ENCODE data around the gene ABCC1. TPM values are rescaled to one million over a fixed set of nuclear protein-coding genes. Genes with fewer than 3 reads are reported as not detected.
"Not testable (repeated sequence)": the region's sequence is repeated elsewhere in the genome, so short reads cannot be mapped to it uniquely, and the experiment has no call there.

Gene ABCC1
- total and polyA plus RNA-seq, 12 donors, result 6.1 to 32.8 (median 21.6) TPM

DNA sequence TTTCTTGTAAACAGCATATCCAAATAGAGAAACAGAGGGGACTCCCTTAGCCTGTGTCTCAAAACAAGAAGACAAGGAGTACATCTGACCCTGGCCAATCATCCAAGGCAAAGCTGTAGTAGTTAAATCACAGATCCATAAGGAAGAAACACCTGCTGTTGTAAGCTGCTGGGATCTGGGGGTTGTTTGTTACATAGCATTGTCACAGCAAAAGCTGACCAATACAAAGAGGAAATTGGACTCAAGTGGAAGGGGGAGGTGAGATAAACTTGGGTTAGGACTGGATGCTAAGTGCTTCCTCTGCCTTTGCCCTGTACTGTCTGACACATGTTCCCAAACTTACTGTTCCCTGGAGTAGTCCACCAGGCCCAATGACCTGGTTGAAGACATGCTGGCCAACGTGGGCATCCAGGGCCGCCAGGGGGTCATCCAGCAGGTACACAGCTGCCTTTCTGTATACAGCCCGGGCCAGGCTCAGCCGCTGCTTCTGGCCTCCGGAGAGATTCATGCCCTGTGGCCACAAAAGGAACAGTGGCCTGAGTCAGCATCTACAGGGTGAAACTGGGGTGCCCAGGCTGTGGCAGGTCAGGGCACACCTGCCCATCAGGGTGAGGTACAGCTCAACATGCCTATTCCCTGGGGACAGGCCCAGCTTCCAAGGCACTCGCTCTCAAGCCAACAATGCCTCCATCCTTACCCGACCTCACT is 229.2 kb downstream of the ABCC1 start:
- TF ChIP-seq, protein P1, sequence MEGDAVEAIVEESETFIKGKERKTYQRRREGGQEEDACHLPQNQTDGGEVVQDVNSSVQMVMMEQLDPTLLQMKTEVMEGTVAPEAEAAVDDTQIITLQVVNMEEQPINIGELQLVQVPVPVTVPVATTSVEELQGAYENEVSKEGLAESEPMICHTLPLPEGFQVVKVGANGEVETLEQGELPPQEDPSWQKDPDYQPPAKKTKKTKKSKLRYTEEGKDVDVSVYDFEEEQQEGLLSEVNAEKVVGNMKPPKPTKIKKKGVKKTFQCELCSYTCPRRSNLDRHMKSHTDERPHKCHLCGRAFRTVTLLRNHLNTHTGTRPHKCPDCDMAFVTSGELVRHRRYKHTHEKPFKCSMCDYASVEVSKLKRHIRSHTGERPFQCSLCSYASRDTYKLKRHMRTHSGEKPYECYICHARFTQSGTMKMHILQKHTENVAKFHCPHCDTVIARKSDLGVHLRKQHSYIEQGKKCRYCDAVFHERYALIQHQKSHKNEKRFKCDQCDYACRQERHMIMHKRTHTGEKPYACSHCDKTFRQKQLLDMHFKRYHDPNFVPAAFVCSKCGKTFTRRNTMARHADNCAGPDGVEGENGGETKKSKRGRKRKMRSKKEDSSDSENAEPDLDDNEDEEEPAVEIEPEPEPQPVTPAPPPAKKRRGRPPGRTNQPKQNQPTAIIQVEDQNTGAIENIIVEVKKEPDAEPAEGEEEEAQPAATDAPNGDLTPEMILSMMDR (IDR thresholded peaks at IDR 0.05), result no peak
- WGBS, 2 donors, result 83 to 88% methylated on average over 7 of the region's 7 CpGs
- Histone ChIP-seq H3K4me3 (no peak overlapping the region), H3K27me3 (no peaks in the 10 kb centered on the region), H3K36me3 (no peaks in the 10 kb centered on the region), H3K4me1 (peaks cover 0 to 8% (median 3%) of the 10 kb centered on the region in 9 donors), H3K27ac (no peak overlapping the region), H3K9me3 (peaks cover 0 to 8% (median 4%) of the 10 kb centered on the region in 11 donors)
- intact Hi-C loops (cut with DNase I), result no loop called here
- DNase-seq (no peak), ATAC-seq (no peak)

DNA sequence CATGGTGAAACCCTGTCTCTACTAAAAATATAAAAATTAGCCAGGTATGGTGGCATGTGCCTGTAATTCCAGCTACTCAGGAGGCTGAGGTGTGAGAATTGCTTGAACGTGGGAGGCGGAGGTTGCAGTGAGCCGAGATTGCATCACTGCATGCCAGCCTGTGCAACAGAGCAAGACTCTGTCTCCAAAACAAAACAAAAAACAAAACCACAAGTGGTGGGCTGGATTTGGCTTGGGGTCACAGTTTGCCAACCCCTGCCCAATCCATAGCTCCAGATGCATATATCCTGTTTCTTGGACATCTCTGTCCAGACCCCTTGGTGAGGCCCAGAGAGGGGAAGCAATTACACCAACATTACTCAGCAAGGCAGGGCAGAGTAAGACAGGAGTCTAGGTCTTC is 232.3 kb downstream of the ABCC1 start:
- H3K9me3 ChIP-seq; H3K4me1 ChIP-seq; H3K27me3 ChIP-seq; H3K4me3 ChIP-seq; H3K36me3 ChIP-seq; ATAC-seq; DNase-seq; H3K27ac ChIP-seq; intact Hi-C loops (cut with DNase I): not testable (repeated sequence)
- 71 to 72% methylated on average over 3 of the region's 3 CpGs for WGBS, 2 donors

DNA sequence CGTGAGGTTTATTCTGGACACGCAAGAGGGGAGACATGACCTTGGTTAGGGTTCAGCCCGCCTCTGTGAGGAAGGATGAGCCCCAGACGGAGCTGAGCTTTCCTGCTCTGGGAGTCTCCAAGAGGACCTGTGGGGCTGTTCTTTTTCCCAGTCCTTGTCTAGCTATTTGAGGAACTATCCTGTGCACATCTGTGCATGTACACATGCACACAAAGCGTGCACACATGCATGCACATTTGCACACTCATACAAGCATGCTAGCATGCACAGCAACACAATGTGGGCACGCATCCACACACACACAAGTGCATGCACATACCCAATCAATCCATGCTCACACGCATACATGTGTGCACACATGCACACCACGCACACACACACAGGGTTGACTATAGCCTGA is 233.5 kb downstream of the ABCC1 start:
- TF ChIP-seq, protein P1 (IDR thresholded peaks at IDR 0.05), result no peak
- Histone ChIP-seq H3K4me3 (no peak overlapping the region), H3K9me3 (no peaks in the 10 kb centered on the region), H3K4me1 (no peaks in the 10 kb centered on the region), H3K27ac (no peak overlapping the region), H3K27me3 (no peaks in the 10 kb centered on the region), H3K36me3 (no peaks in the 10 kb centered on the region)
- 82 to 86% methylated on average over 8 of the region's 8 CpGs for WGBS, 2 donors
- intact Hi-C loops (cut with DNase I), result no loop called here
- no peak for ATAC-seq
- no peak for DNase-seq

DNA sequence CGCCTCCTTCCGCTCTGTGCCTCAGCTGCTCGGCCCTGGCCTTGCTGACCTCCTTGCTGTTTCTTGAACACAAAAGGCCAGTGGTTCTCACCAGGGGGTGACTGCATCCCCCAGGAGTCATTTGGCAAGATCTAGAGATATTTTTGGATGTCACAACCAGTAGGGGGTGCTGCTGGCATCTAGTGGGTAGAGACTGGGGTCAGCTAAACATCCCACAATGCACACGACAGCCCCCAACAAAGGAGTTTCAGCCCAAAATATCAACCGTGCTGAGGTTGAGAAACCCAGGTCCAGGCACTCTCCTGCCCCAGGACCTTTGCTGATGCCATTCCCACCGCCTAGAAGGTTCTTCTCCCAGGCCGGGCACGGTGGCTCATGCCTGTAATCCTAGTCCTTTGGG is 234.1 kb downstream of the ABCC1 start:
- H3K27me3 ChIP-seq, result no peaks in the 10 kb centered on the region
- ATAC-seq, result no peak
- intact Hi-C loops (cut with DNase I), result no loop called here
- H3K4me1 ChIP-seq, result no peaks in the 10 kb centered on the region
- no peak overlapping the region for H3K4me3 ChIP-seq
- no peaks in the 10 kb centered on the region for H3K36me3 ChIP-seq
- WGBS, 2 donors, result 79 to 81% methylated on average over 8 of the region's 8 CpGs
- TF ChIP-seq, protein P1 (IDR thresholded peaks at IDR 0.05), result no peak
- DNase-seq, result no peak
- no peak overlapping the region for H3K27ac ChIP-seq
- no peaks in the 10 kb centered on the region for H3K9me3 ChIP-seq

DNA sequence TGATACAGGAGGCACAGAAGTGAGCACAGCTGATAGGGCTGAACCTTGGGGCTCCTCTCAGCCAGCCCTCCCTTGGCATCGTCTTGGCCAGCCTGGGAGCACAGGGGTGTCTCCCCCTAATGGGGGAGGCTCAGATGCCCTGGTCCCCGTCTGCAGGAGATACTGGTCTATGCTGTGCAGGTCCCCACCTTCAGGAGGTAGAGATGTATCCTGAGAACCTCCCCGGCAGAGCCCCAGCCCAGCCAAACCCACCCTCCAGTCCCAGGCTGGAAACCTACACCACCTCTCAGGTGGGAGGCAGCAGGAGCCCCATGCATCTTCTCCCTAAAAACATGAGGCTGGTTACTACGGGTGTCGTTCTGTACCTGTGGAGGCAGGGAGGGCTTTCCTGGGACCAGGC is 235.2 kb downstream of the ABCC1 start:
- H3K9me3 ChIP-seq, result no peaks in the 10 kb centered on the region
- no peaks in the 10 kb centered on the region for H3K4me1 ChIP-seq
- no peaks in the 10 kb centered on the region for H3K36me3 ChIP-seq
- H3K4me3 ChIP-seq, result no peak overlapping the region
- ATAC-seq (no peak), DNase-seq (no peak)
- 83 to 85% methylated on average over 5 of the region's 5 CpGs for WGBS, 2 donors
- intact Hi-C loops (cut with DNase I), result no loop called here
- no peaks in the 10 kb centered on the region for H3K27me3 ChIP-seq
- TF ChIP-seq, protein P1 (IDR thresholded peaks at IDR 0.05), result no peak
- no peak overlapping the region for H3K27ac ChIP-seq
